ENCODE data around the gene TOX2. TPM values are rescaled to one million over a fixed set of nuclear protein-coding genes. Genes with fewer than 3 reads are reported as not detected.

TOX2 gene
- total and polyA plus RNA-seq, 9 donors, result 0.69 to 5.6 (median 1.8) TPM

DNA sequence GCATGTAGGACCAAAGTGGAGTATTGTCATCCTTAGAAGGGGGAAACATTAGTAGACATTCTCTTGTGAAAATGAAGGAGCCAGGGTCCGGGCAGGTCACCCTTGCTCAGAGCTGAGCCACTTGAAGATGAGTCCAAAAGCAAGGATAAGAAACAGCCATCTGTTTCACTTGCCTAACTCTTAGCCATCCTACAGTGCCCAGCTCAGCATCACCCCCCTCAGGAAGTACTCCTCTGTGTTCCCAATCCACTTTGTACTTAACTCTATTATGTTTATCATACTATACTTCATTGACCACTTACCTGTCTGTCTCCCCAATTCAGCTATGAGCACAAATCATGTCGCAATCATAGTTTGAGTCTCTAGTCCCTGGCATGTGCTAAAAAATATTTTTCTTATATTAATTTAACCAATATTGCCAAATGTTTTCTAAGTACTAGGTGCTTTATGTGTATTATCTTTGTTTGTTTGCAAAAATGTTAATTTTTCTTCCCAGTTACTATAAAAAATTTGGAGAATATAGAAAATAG is 8.1 kb upstream of the TOX2 start:
- H3K4me3 ChIP-seq, result no peak overlapping the region
- peaks cover 0 to 2% of the 10 kb centered on the region in 2 donors for H3K9me3 ChIP-seq
- TF ChIP-seq POLR2A (IDR thresholded peaks at IDR 0.05) (no peak), EP300 (IDR thresholded peaks at IDR 0.05) (no peak)
- TF ChIP-seq, protein P1, sequence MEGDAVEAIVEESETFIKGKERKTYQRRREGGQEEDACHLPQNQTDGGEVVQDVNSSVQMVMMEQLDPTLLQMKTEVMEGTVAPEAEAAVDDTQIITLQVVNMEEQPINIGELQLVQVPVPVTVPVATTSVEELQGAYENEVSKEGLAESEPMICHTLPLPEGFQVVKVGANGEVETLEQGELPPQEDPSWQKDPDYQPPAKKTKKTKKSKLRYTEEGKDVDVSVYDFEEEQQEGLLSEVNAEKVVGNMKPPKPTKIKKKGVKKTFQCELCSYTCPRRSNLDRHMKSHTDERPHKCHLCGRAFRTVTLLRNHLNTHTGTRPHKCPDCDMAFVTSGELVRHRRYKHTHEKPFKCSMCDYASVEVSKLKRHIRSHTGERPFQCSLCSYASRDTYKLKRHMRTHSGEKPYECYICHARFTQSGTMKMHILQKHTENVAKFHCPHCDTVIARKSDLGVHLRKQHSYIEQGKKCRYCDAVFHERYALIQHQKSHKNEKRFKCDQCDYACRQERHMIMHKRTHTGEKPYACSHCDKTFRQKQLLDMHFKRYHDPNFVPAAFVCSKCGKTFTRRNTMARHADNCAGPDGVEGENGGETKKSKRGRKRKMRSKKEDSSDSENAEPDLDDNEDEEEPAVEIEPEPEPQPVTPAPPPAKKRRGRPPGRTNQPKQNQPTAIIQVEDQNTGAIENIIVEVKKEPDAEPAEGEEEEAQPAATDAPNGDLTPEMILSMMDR (IDR thresholded peaks at IDR 0.05), result no peak
- intact Hi-C loops (cut with DNase I), result no loop called here
- H3K36me3 ChIP-seq, result no peaks in the 10 kb centered on the region
- DNase-seq, result no peak
- no peak overlapping the region for H3K27ac ChIP-seq
- H3K27me3 ChIP-seq, result no peaks in the 10 kb centered on the region
- 93 to 95% (median 94%) methylated on average over 2 of the region's 2 CpGs for WGBS, 3 donors
- H3K4me1 ChIP-seq (ENCODE audit: insufficient read depth), result no peaks in the 10 kb centered on the region

GRCh38 chr20:43909211-43909610 is 5.4 kb upstream of the TOX2 start:
- DNase-seq, result no peak
- no peak overlapping the region for H3K27ac ChIP-seq
- 78 to 92% (median 83%) methylated on average over 3 of the region's 3 CpGs for WGBS, 3 donors
- TF ChIP-seq POLR2A (IDR thresholded peaks at IDR 0.05), result no peak
- TF ChIP-seq, protein P1 (IDR thresholded peaks at IDR 0.05), result no peak
- TF ChIP-seq EP300 (IDR thresholded peaks at IDR 0.05), result no peak
- intact Hi-C loops (cut with DNase I), result no loop called here
- peaks cover 0 to 2% of the 10 kb centered on the region in 2 donors for H3K9me3 ChIP-seq
- no peaks in the 10 kb centered on the region for H3K4me1 ChIP-seq (ENCODE audit: insufficient read depth)
- H3K36me3 ChIP-seq, result no peaks in the 10 kb centered on the region
- H3K27me3 ChIP-seq, result no peaks in the 10 kb centered on the region
- H3K4me3 ChIP-seq, result no peak overlapping the region

GRCh38 chr20:43909720-43910119 is 4.9 kb upstream of the TOX2 start:
- Histone ChIP-seq H3K4me1 (ENCODE audit: insufficient read depth) (no peaks in the 10 kb centered on the region), H3K4me3 (no peak overlapping the region), H3K9me3 (peaks cover 0 to 2% of the 10 kb centered on the region in 2 donors), H3K27ac (no peak overlapping the region), H3K36me3 (no peaks in the 10 kb centered on the region), H3K27me3 (no peaks in the 10 kb centered on the region)
- DNase-seq, result no peak
- intact Hi-C loops (cut with DNase I), result no loop called here
- 61 to 79% (median 72%) methylated on average over 5 of the region's 5 CpGs for WGBS, 3 donors
- TF ChIP-seq, protein P1 (IDR thresholded peaks at IDR 0.05), result no peak
- no peak for TF ChIP-seq POLR2A (IDR thresholded peaks at IDR 0.05)
- no peak for TF ChIP-seq EP300 (IDR thresholded peaks at IDR 0.05)

DNA sequence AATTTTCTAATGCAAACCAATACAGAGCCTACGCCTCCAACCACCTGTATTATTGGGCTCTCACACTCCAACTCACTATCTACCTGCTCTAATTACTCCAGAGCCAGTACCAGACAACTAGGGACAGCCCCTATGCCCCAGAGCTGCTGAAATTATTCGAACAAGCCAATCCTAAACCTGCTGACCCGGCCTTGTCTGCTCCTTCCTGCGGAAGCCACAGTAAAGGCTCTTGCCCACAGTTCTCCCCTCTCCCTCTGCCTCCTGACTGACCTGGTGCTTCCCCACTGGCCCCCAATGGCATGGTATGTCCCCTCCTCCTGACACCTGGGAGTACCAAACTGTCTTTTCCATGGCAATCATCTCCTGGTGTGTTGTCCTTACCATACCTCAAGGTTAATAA is 4.1 kb upstream of the TOX2 start:
- TF ChIP-seq, protein P1 (IDR thresholded peaks at IDR 0.05), result no peak
- no peak for TF ChIP-seq EP300 (IDR thresholded peaks at IDR 0.05)
- no peak for TF ChIP-seq POLR2A (IDR thresholded peaks at IDR 0.05)
- no peaks in the 10 kb centered on the region for H3K36me3 ChIP-seq
- WGBS, 3 donors, result 74 to 98% (median 90%) methylated on average over 4 of the region's 4 CpGs
- no peaks in the 10 kb centered on the region for H3K27me3 ChIP-seq
- H3K4me3 ChIP-seq, result no peak overlapping the region
- no peaks in the 10 kb centered on the region for H3K4me1 ChIP-seq (ENCODE audit: insufficient read depth)
- H3K9me3 ChIP-seq, result peaks cover 0 to 2% of the 10 kb centered on the region in 2 donors
- H3K27ac ChIP-seq, result no peak overlapping the region
- DNase-seq, result no peak
- intact Hi-C loops (cut with DNase I), result no loop called here

Data from ovary (tissue), 9 donors.